ENCODE results near the gene AOC1. TPM values are rescaled to one million over a fixed set of nuclear protein-coding genes. Genes with fewer than 3 reads are reported as not detected.

AOC1 gene
- total and polyA plus RNA-seq, 2 of the 13 experiments (the other 11 are each of a cell fraction or from before 2014, with no cell fraction given) = not detected

DNA sequence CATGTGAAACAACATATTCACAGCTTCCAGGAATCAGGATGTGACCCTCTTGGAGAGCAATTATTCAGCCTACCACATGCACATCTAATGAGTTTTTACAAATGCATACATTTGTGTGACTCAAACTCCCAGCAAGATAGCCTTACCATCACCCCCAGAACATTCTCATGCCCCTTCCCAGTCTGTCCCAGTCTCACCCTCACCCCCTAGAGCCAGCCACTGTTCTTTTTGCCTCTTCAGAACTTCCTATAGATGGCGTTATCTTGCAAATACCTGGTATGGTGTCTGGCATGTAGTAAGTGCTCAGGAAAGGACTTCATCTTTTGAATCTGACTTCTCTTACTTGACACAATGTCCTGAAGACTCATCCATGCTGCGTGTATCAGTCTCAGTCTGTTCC is 23.9 kb upstream of the AOC1 start:
- ATAC-seq (no peak), FAIRE-seq (no peak), DNase-seq (ENCODE audit: low spot score) (no peak)
- no peaks in the 10 kb centered on the region for H4K20me1 ChIP-seq (ENCODE audit: insufficient read depth, low read length)
- ChIA-PET POLR2A (no interaction called here), CTCF (ENCODE audit: low intra/inter-chr PET ratio, low total read pairs) (no interaction called here)
- no peak overlapping the region for H3K27ac ChIP-seq (ENCODE audit: extremely low read length, insufficient read depth, low read length)
- H3K4me2 ChIP-seq (ENCODE audit: low read depth, low read length) = no peak overlapping the region
- no peaks in the 10 kb centered on the region for H3K79me2 ChIP-seq (ENCODE audit: insufficient read depth, low read length)
- TF ChIP-seq JUN (CRISPR knock-in tag; IDR thresholded peaks at IDR 0.05) = no peak
- TF ChIP-seq, protein P1, sequence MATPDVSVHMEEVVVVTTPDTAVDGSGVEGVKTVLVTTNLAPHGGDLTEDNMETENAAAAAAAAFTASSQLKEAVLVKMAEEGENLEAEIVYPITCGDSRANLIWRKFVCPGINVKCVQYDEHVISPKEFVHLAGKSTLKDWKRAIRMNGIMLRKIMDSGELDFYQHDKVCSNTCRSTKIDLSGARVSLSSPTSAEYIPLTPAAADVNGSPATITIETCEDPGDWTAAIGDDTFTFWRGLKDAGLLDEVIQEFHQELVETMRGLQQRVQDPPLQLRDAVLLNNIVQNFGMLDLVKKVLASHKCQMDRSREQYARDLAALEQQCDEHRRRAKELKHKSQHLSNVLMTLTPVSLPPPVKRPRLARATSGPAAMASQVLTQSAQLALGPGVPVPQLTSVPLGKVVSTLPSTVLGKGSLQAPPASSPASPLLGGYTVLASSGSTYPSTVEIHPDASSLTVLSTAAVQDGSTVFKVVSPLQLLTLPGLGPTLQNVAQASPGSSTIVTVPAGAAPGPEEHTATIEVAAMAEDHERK (CRISPR knock-in tag; IDR thresholded peaks at IDR 0.05; ENCODE audit: low read depth) = no peak
- TF ChIP-seq, protein P2, sequence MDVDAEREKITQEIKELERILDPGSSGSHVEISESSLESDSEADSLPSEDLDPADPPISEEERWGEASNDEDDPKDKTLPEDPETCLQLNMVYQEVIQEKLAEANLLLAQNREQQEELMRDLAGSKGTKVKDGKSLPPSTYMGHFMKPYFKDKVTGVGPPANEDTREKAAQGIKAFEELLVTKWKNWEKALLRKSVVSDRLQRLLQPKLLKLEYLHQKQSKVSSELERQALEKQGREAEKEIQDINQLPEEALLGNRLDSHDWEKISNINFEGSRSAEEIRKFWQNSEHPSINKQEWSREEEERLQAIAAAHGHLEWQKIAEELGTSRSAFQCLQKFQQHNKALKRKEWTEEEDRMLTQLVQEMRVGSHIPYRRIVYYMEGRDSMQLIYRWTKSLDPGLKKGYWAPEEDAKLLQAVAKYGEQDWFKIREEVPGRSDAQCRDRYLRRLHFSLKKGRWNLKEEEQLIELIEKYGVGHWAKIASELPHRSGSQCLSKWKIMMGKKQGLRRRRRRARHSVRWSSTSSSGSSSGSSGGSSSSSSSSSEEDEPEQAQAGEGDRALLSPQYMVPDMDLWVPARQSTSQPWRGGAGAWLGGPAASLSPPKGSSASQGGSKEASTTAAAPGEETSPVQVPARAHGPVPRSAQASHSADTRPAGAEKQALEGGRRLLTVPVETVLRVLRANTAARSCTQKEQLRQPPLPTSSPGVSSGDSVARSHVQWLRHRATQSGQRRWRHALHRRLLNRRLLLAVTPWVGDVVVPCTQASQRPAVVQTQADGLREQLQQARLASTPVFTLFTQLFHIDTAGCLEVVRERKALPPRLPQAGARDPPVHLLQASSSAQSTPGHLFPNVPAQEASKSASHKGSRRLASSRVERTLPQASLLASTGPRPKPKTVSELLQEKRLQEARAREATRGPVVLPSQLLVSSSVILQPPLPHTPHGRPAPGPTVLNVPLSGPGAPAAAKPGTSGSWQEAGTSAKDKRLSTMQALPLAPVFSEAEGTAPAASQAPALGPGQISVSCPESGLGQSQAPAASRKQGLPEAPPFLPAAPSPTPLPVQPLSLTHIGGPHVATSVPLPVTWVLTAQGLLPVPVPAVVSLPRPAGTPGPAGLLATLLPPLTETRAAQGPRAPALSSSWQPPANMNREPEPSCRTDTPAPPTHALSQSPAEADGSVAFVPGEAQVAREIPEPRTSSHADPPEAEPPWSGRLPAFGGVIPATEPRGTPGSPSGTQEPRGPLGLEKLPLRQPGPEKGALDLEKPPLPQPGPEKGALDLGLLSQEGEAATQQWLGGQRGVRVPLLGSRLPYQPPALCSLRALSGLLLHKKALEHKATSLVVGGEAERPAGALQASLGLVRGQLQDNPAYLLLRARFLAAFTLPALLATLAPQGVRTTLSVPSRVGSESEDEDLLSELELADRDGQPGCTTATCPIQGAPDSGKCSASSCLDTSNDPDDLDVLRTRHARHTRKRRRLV (CRISPR knock-in tag; IDR thresholded peaks at IDR 0.05) = no peak
- TF ChIP-seq PHF21A (CRISPR knock-in tag; IDR thresholded peaks at IDR 0.05) = no peak
- TF ChIP-seq NFE2 (CRISPR knock-in tag; IDR thresholded peaks at IDR 0.05) = no peak
- no peak for TF ChIP-seq ZNF431 (CRISPR knock-in tag; IDR thresholded peaks at IDR 0.05; ENCODE audit: borderline replicate concordance, low read depth)
- TF ChIP-seq ELF1 (CRISPR knock-in tag; IDR thresholded peaks at IDR 0.05) = no peak
- no peak for TF ChIP-seq ZNF850 (CRISPR knock-in tag; conservative IDR thresholded peaks at IDR 0.05)
- no peaks in the 10 kb centered on the region for H3K9me3 ChIP-seq (ENCODE audit: low read length)
- no TSS peak for BruUV-seq (replicated peaks)
- intact Hi-C loops (cut with micrococcal nuclease; ENCODE audit: unreplicated experiment) (no loop called here), in situ Hi-C loops (cut with HindIII; ENCODE audit: extremely low pct_ligation_motif_present, low pct_unique_long_range_greater_than_20kb) (no loop called here)
- H3K4me3 ChIP-seq (replicated peaks in 1 of 3; ENCODE audit: insufficient read depth in 1 of 3, low read depth in 2 of 3, low read length in 3 of 3) = no peak overlapping the region
- no peaks in the 10 kb centered on the region for H3K36me3 ChIP-seq (replicated peaks in 1 of 2; ENCODE audit: control insufficient read depth in 1 of 2, insufficient read depth in 2 of 2, low read length in 2 of 2)
- WGBS (ENCODE audit: low lambda C conversion rate) = 0% methylated on average over 2 of the region's 2 CpGs
- H2AFZ ChIP-seq (ENCODE audit: low read length) = no peak overlapping the region
- no peak overlapping the region for H3K9ac ChIP-seq (ENCODE audit: insufficient read depth, low read depth, low read length)
- peaks cover 7% of the 10 kb centered on the region; the same call in 1 of the 2 replicates for H3K4me1 ChIP-seq (ENCODE audit: insufficient read depth, low read length)
- peaks cover 0 to 9% of the 10 kb centered on the region in 2 experiments; a peak in 1 of 5 replicates for H3K27me3 ChIP-seq (ENCODE audit: control insufficient read depth in 1 of 2, insufficient read depth in 2 of 2, low read length in 2 of 2)

All from HepG2 (cell line).